BLaER1 treated with 17β-estradiol and CSF1 and Interleukin-3, amounts not matched to agents 10 nM and 100 nM (cell line): ENCODE results near the gene NKAPL.

ENCODE experiments used
- H3K27ac ChIP-seq, 11 experiments: shearing (Covaris generic); formaldehyde crosslinking; 2 replicates each; pipeline ENCODE4 v1.8.1; 2022
- H3K27me3 ChIP-seq, 11 experiments: shearing (Covaris generic); formaldehyde crosslinking; 2 replicates each; pipeline ENCODE4 v1.8.1; 2022
- H3K36me3 ChIP-seq, 11 experiments: shearing (Covaris generic); formaldehyde crosslinking; 2 replicates each; pipeline ENCODE4 v1.8.1; 2022
- H3K4me1 ChIP-seq, 10 experiments: shearing (Covaris generic); formaldehyde crosslinking; 2 replicates each; pipeline ENCODE4 v1.8.1; 2022
- H3K4me2 ChIP-seq, 11 experiments: shearing (Covaris generic); formaldehyde crosslinking; 2 replicates each; pipeline ENCODE4 v1.8.1; 2022
- H3K4me3 ChIP-seq, 10 experiments: shearing (Covaris generic); formaldehyde crosslinking; 2 replicates each; pipeline ENCODE4 v1.8.1; 2022
- H3K9ac ChIP-seq, 11 experiments: shearing (Covaris generic); formaldehyde crosslinking; 2 replicates each; pipeline ENCODE4 v1.8.1; 2022
- H3K9me3 ChIP-seq, 11 experiments: shearing (Covaris generic); formaldehyde crosslinking; replicated peaks in 1 of 11; 2 replicates each; pipeline ENCODE4 v1.8.1; 2022
- H4K20me1 ChIP-seq, 11 experiments: shearing (Covaris generic); formaldehyde crosslinking; 2 replicates each; pipeline ENCODE4 v1.8.1; 2022
- Cebpa-rat ChIP-seq, 11 experiments: shearing (Covaris generic); IDR thresholded peaks; 2 replicates each; pipeline ENCODE4 v1.8.1; 2022

Gene NKAPL

GRCh38 chr6:28252009-28252975 is 6.8 kb upstream of the NKAPL start, which contains the start of gene ZKSCAN4:
TSS of gene ZKSCAN4 (minus strand) at chr6:28252269. CDS start at chr6:28251980, 289 bp downstream.
- TF ChIP-seq Cebpa-rat (IDR thresholded peaks at IDR 0.05): no peak
- Histone ChIP-seq H3K4me2 (peak within 1 kb of the TSS; percentile 80 to 97 (median 88)), H3K27ac (peak within 1 kb of the TSS; percentile 61 to 78 (median 72)), H3K9me3 (no peaks in the 10 kb centered on the region; a peak in 1 of 22 replicates), H3K36me3 (peaks cover 12 to 26% (median 21%) of the 10 kb centered on the region in 11 experiments; a peak in 19 of 22 replicates), H3K4me3 (peak within 1 kb of the TSS; percentile 80 to 97 (median 94)), H3K9ac (peak within 1 kb of the TSS; percentile 76 to 86 (median 81)), H3K27me3 (no peaks in the 10 kb centered on the region), H3K4me1 (peaks cover 20 to 41% (median 25%) of the 10 kb centered on the region in 10 experiments), H4K20me1 (no peaks in the 10 kb centered on the region)

- no peak for TF ChIP-seq Cebpa-rat (IDR thresholded peaks at IDR 0.05)
- Histone ChIP-seq H3K9ac (no peak overlapping the region), H3K27me3 (no peaks in the 10 kb centered on the region), H3K27ac (peak overlapping the region in 2 of 11 experiments; percentile 71 to 75; a peak in 3 of 22 replicates), H3K36me3 (peaks cover 0 to 8% (median 5%) of the 10 kb centered on the region in 11 experiments; a peak in 10 of 22 replicates), H3K4me3 (no peak overlapping the region), H3K9me3 (peaks cover 0 to 6% (median 2%) of the 10 kb centered on the region in 11 experiments; a peak in 11 of 22 replicates), H3K4me1 (peaks cover 20 to 41% (median 25%) of the 10 kb centered on the region in 10 experiments), H4K20me1 (no peaks in the 10 kb centered on the region), H3K4me2 (peak overlapping the region in 4 of 11 experiments; percentile 18 to 90 (median 86); a peak in 7 of 22 replicates)
Observed at GRCh38 chr6:28254121-28254519, 5.0 kb upstream of the NKAPL start.

- no peak for TF ChIP-seq Cebpa-rat (IDR thresholded peaks at IDR 0.05)
- H4K20me1 ChIP-seq: no peaks in the 10 kb centered on the region
- peaks cover 0 to 8% (median 6%) of the 10 kb centered on the region in 11 experiments; a peak in 11 of 22 replicates for H3K9me3 ChIP-seq
- no peak overlapping the region for H3K4me2 ChIP-seq
- H3K36me3 ChIP-seq: no peaks in the 10 kb centered on the region
- H3K27me3 ChIP-seq: no peaks in the 10 kb centered on the region
- H3K4me1 ChIP-seq: peaks cover 11 to 24% (median 19%) of the 10 kb centered on the region in 10 experiments
- no peak overlapping the region for H3K4me3 ChIP-seq
- no peak overlapping the region for H3K27ac ChIP-seq
- no peak overlapping the region for H3K9ac ChIP-seq
Observed at GRCh38 chr6:28257042-28257441, 2.1 kb upstream of the NKAPL start.

- H3K27ac ChIP-seq: no peak overlapping the region
- peaks cover 16 to 38% (median 24%) of the 10 kb centered on the region in 10 experiments for H3K4me1 ChIP-seq
- H3K27me3 ChIP-seq: no peaks in the 10 kb centered on the region
- H3K4me3 ChIP-seq: no peak overlapping the region
- no peak overlapping the region for H3K4me2 ChIP-seq
- no peak overlapping the region for H3K9ac ChIP-seq
- TF ChIP-seq Cebpa-rat (IDR thresholded peaks at IDR 0.05): no peak
- peaks cover 0 to 7% (median 5%) of the 10 kb centered on the region in 11 experiments; a peak in 11 of 22 replicates for H3K9me3 ChIP-seq
- no peaks in the 10 kb centered on the region for H4K20me1 ChIP-seq
- H3K36me3 ChIP-seq: no peaks in the 10 kb centered on the region
Observed at GRCh38 chr6:28263922-28264321, 4.8 kb downstream of the NKAPL start.

- no peak overlapping the region for H3K4me2 ChIP-seq
- H4K20me1 ChIP-seq: no peaks in the 10 kb centered on the region
- H3K9me3 ChIP-seq: no peaks in the 10 kb centered on the region
- H3K4me3 ChIP-seq: no peak overlapping the region
- no peaks in the 10 kb centered on the region for H3K36me3 ChIP-seq
- TF ChIP-seq Cebpa-rat (IDR thresholded peaks at IDR 0.05): no peak
- peaks cover 21 to 38% (median 31%) of the 10 kb centered on the region in 10 experiments for H3K4me1 ChIP-seq
- no peaks in the 10 kb centered on the region for H3K27me3 ChIP-seq
- no peak overlapping the region for H3K9ac ChIP-seq
- H3K27ac ChIP-seq: no peak overlapping the region
Observed at GRCh38 chr6:28264834-28265401, 5.8 kb downstream of the NKAPL start.

GRCh38 chr6:28266563-28266961 is 7.5 kb downstream of the NKAPL start:
- H3K36me3 ChIP-seq: peaks cover 0 to 7% (median 3%) of the 10 kb centered on the region in 11 experiments; a peak in 9 of 22 replicates
- no peak for TF ChIP-seq Cebpa-rat (IDR thresholded peaks at IDR 0.05)
- H3K27ac ChIP-seq: peak overlapping the region; percentile 72 to 88 (median 84)
- peaks cover 20 to 36% (median 24%) of the 10 kb centered on the region in 10 experiments for H3K4me1 ChIP-seq
- peak overlapping the region; percentile 75 to 95 (median 87) for H3K4me2 ChIP-seq
- no peaks in the 10 kb centered on the region for H3K27me3 ChIP-seq
- no peaks in the 10 kb centered on the region for H3K9me3 ChIP-seq
- H3K4me3 ChIP-seq: peak overlapping the region; percentile 68 to 82 (median 74)
- no peaks in the 10 kb centered on the region for H4K20me1 ChIP-seq
- H3K9ac ChIP-seq: peak overlapping the region; percentile 80 to 90 (median 85)

GRCh38 chr6:28266962-28267694 is 8.0 kb downstream of the NKAPL start, which contains the start of gene ZSCAN26:
TSS of gene ZSCAN26 (plus strand) at chr6:28267143. CDS start at chr6:28271920, 4,777 bp downstream.
- Histone ChIP-seq H3K36me3 (peaks cover 5 to 13% (median 9%) of the 10 kb centered on the region in 11 experiments), H3K4me2 (peak within 1 kb of the TSS; percentile 75 to 95 (median 87)), H3K27ac (peak within 1 kb of the TSS; percentile 72 to 88 (median 84)), H3K4me1 (peaks cover 20 to 36% (median 24%) of the 10 kb centered on the region in 10 experiments), H3K4me3 (peak within 1 kb of the TSS; percentile 68 to 82 (median 74)), H3K9ac (peak within 1 kb of the TSS; percentile 80 to 90 (median 85)), H3K27me3 (no peaks in the 10 kb centered on the region), H4K20me1 (no peaks in the 10 kb centered on the region), H3K9me3 (no peaks in the 10 kb centered on the region)
- no peak for TF ChIP-seq Cebpa-rat (IDR thresholded peaks at IDR 0.05)

GRCh38 chr6:28267695-28268059 is 8.6 kb downstream of the NKAPL start:
- Histone ChIP-seq H3K27me3 (no peaks in the 10 kb centered on the region), H3K4me2 (peak overlapping the region; percentile 75 to 95 (median 87)), H3K36me3 (peaks cover 11 to 18% (median 14%) of the 10 kb centered on the region in 11 experiments), H3K9ac (peak overlapping the region; percentile 80 to 90 (median 85)), H3K27ac (peak overlapping the region; percentile 72 to 88 (median 84); a peak in 19 of 22 replicates), H4K20me1 (no peaks in the 10 kb centered on the region), H3K9me3 (no peaks in the 10 kb centered on the region), H3K4me1 (peaks cover 20 to 36% (median 24%) of the 10 kb centered on the region in 10 experiments), H3K4me3 (peak overlapping the region; percentile 68 to 82 (median 74))
- TF ChIP-seq Cebpa-rat (IDR thresholded peaks at IDR 0.05): no peak
